Caco-2 (cell line): Measurements from ENCODE around the gene CSTF1. TPM values are rescaled to one million over a fixed set of nuclear protein-coding genes. Genes with fewer than 3 reads are reported as not detected.

Experiments
- BruUV-seq: library from RNA; stranded (reverse); fragments of 400-500 nt; replicated peaks from 2 replicates; lab custom pipeline; 2021; lab: Mats Ljungman, UMichigan
- CTCF ChIA-PET: fragments of 300-600 bp; sonication (Branson Sonifier 250); formaldehyde crosslinking; loops from one replicate; lab custom pipeline; 2022; ENCODE audit warnings: antibody characterized with exemption; lab: Charles Lee
- POLR2A ChIA-PET: fragments of 300-600 bp; sonication (Branson Sonifier 250); formaldehyde crosslinking; loops from one replicate; lab custom pipeline; 2022; ENCODE audit warnings: antibody characterized with exemption; lab: Charles Lee
- DNase-seq, 2 experiments: peaks; one replicate each; pipeline versions ENCODE4 v3.0.0 to v3.0.0-alpha.2; 2020 to 2022
- H3K27me3 ChIP-seq: replicated peaks from 2 replicates; pipeline ENCODE4 v1.6.0; 2011; ENCODE audit warnings: low read length; ENCODE audit not compliant: control insufficient read depth, insufficient read depth
- H3K36me3 ChIP-seq: 2 replicates; pipeline ENCODE4 v1.5.1; 2011; ENCODE audit warnings: low read length; ENCODE audit not compliant: control insufficient read depth, insufficient read depth
- H3K4me1 ChIP-seq: fragments of 250-450 bp; sonication (Bioruptor Pico); 2 replicates; pipeline ENCODE4 v1.5.1; 2020; ENCODE audit warnings: mild to moderate bottlenecking
- H3K4me3 ChIP-seq: 2 replicates; pipeline ENCODE4 v1.5.1; 2011; ENCODE audit warnings: low read depth, mild to moderate bottlenecking, control low read depth, low read length
- H3K9me3 ChIP-seq: fragments of 250-450 bp; sonication (Bioruptor Pico); 2 replicates; pipeline ENCODE4 v1.5.1; 2020; ENCODE audit warnings: mild to moderate bottlenecking, moderate library complexity
- H3K27ac Mint-ChIP-seq: one replicate; pipeline ENCODE4 v1.8.0; 2022; ENCODE audit warnings: mixed read lengths; ENCODE audit not compliant: unreplicated experiment
- H3K27me3 Mint-ChIP-seq: one replicate; pipeline ENCODE4 v1.8.0; 2022; ENCODE audit warnings: mixed read lengths; ENCODE audit not compliant: insufficient read depth, unreplicated experiment
- H3K36me3 Mint-ChIP-seq: one replicate; pipeline ENCODE4 v1.8.0; 2022; ENCODE audit warnings: mild to moderate bottlenecking, mixed read lengths; ENCODE audit not compliant: insufficient read depth, unreplicated experiment
- H3K4me1 Mint-ChIP-seq: one replicate; pipeline ENCODE4 v1.8.0; 2022; ENCODE audit warnings: low read depth, mixed read lengths; ENCODE audit not compliant: unreplicated experiment
- H3K4me3 Mint-ChIP-seq: one replicate; pipeline ENCODE4 v1.8.0; 2022; ENCODE audit warnings: mild to moderate bottlenecking, moderate library complexity, mixed read lengths; ENCODE audit not compliant: unreplicated experiment
- H3K9me3 Mint-ChIP-seq: one replicate; pipeline ENCODE4 v1.8.0; 2022; ENCODE audit warnings: mixed read lengths; ENCODE audit not compliant: unreplicated experiment
- intact Hi-C: fragments of 100-400 bp; cut with micrococcal nuclease; formaldehyde crosslinking; loops from one replicate; pipeline ENCODE4 v1.10.0; 2022; ENCODE audit not compliant: unreplicated experiment
- total RNA-seq: library from RNA; stranded (reverse); gene quantifications from 2 replicates; pipeline ENCODE4 v1.2.3, GENCODE V29; 2022
- TF ChIP-seq, protein P1 (sequence below), 2 experiments: fragments of 200-600 bp in 1 of 2; IDR thresholded peaks; 1 replicate in 1 of 2; 2 replicates in 1 of 2; pipeline versions ENCODE4 v1.5.1 to v1.8.0; 2011 to 2022; ENCODE audit warnings: antibody characterized with exemption in 1 of 2, control low read depth in 1 of 2, inconsistent platforms in 1 of 2, low read depth in 1 of 2, low read length in 1 of 2, mild to moderate bottlenecking in 1 of 2, moderate library complexity in 1 of 2; ENCODE audit not compliant: insufficient read depth in 1 of 2, severe bottlenecking in 1 of 2, unreplicated experiment in 1 of 2

CSTF1 gene
- total RNA-seq, 1 experiment from 2014 or later = 97.0 TPM

DNA sequence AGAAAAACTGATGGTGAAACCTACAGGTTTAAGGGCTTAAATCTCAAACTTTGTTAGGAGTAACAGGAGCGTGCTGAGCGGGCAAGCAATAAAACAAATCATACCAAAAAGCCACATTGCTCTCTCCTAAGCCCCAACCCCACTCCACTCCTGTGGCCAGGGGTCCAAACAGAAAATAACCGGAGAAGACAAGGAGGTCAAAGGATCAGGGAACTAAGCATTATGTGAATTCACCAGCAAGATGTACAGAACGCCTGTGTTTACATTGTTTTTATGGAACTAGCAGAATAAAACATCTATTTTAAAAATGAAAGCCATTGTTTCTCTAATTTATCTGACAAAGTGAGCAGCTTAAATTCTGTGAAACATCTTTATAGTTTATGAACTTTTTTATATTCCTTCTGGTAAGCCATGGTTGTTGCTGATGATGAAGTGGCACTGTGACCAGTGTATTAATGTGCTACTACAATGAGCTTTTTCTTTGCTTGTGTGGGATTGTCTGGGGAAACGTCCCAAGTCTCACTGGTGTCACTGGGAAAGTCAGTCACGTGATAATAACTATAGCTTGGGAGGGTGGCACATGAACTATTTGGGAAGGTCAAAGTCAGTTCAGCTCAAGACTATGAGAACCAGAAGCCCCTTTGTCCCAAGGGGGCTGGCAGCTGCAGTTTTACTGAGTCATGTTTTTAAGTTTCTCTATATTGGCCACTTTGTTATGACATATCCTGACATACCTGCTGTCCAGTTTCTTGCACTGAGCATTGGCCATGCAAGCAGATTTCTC, 23.9 kb upstream of the CSTF1 start:
- no peaks in the 10 kb centered on the region for H3K27me3 ChIP-seq
- no peaks in the 10 kb centered on the region for H3K4me1 ChIP-seq
- no peaks in the 10 kb centered on the region for H3K9me3 ChIP-seq
- TF ChIP-seq, protein P1, sequence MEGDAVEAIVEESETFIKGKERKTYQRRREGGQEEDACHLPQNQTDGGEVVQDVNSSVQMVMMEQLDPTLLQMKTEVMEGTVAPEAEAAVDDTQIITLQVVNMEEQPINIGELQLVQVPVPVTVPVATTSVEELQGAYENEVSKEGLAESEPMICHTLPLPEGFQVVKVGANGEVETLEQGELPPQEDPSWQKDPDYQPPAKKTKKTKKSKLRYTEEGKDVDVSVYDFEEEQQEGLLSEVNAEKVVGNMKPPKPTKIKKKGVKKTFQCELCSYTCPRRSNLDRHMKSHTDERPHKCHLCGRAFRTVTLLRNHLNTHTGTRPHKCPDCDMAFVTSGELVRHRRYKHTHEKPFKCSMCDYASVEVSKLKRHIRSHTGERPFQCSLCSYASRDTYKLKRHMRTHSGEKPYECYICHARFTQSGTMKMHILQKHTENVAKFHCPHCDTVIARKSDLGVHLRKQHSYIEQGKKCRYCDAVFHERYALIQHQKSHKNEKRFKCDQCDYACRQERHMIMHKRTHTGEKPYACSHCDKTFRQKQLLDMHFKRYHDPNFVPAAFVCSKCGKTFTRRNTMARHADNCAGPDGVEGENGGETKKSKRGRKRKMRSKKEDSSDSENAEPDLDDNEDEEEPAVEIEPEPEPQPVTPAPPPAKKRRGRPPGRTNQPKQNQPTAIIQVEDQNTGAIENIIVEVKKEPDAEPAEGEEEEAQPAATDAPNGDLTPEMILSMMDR (IDR thresholded peaks at IDR 0.05; ENCODE audit: insufficient read depth in 1 of 2, low read depth in 1 of 2, low read length in 1 of 2, severe bottlenecking in 1 of 2, unreplicated experiment in 1 of 2) = no peak
- ChIA-PET POLR2A (no interaction called here), CTCF (no interaction called here)
- no peaks in the 10 kb centered on the region for H3K27me3 Mint-ChIP-seq
- no peak overlapping the region for H3K4me3 ChIP-seq
- DNase-seq = peak in 1 of 2 experiments; percentile 27
- no peak overlapping the region for H3K4me3 Mint-ChIP-seq
- peaks cover 68% of the 10 kb centered on the region for H3K36me3 Mint-ChIP-seq
- intact Hi-C loops = no loop called here
- no TSS peak for BruUV-seq
- H3K9me3 Mint-ChIP-seq = no peaks in the 10 kb centered on the region
- no peaks in the 10 kb centered on the region for H3K4me1 Mint-ChIP-seq
- H3K27ac Mint-ChIP-seq = no peak overlapping the region
- H3K36me3 ChIP-seq = peaks cover 4% of the 10 kb centered on the region; the same call in 1 of the 2 replicates

DNA sequence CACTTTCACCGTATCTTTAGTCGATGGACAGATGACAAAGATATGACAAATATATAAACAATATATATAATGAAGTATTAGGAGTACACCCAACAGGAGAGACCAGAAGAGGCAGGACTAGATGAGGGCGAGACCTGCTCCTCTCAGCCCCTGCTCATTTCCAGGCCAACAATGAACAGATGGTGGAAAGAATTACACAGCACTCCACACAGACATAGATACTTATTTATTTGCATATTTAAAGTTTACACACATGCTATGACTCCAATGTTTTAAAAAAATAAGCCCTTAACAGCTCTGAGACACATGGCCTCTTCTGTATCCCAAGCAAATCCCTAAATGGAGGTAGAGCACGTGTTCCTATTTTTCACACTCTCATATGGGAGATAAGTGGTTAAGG, 23.3 kb upstream of the CSTF1 start:
- peaks cover 75% of the 10 kb centered on the region for H3K36me3 Mint-ChIP-seq
- BruUV-seq = no TSS peak
- Histone ChIP-seq H3K36me3 (peaks cover 4% of the 10 kb centered on the region; the same call in 1 of the 2 replicates), H3K27me3 (no peaks in the 10 kb centered on the region), H3K9me3 (no peaks in the 10 kb centered on the region), H3K4me3 (no peak overlapping the region), H3K4me1 (no peaks in the 10 kb centered on the region)
- no peaks in the 10 kb centered on the region for H3K9me3 Mint-ChIP-seq
- POLR2A ChIA-PET = interaction anchor here (0.6 kb wide), 1 partner anchor 23 kb away, joined by 3 read pairs; the partner anchor contains the start of genes AURKA and CSTF1
- no peak overlapping the region for H3K27ac Mint-ChIP-seq
- intact Hi-C loops = no loop called here
- CTCF ChIA-PET = no interaction called here
- H3K4me1 Mint-ChIP-seq = no peaks in the 10 kb centered on the region
- H3K4me3 Mint-ChIP-seq = no peak overlapping the region
- TF ChIP-seq, protein P1 (IDR thresholded peaks at IDR 0.05; ENCODE audit: insufficient read depth in 1 of 2, low read depth in 1 of 2, low read length in 1 of 2, severe bottlenecking in 1 of 2, unreplicated experiment in 1 of 2) = no peak
- no peaks in the 10 kb centered on the region for H3K27me3 Mint-ChIP-seq
- peak in 1 of 2 experiments; percentile 19 for DNase-seq

DNA sequence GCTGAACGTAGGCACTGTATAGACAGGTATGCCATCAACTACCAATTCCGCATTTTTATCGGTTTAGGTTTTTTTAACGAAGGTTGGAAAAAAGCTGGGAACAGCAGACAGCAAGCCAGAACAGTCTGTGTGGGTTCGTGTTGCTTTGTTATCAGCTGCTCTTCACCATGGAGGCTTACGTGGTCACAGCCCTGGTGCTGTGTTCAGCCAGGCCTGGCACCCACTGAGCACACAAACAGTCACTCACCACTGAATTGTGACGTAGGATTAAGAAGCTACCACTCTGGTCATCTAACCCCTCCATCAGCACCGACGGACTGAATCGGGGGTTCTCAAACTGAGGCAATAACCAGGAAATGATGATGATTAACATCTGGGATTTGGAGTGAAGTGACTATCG, 20.5 kb upstream of the CSTF1 start:
- no peak overlapping the region for H3K4me3 ChIP-seq
- TF ChIP-seq, protein P1 (IDR thresholded peaks at IDR 0.05; ENCODE audit: insufficient read depth in 1 of 2, low read depth in 1 of 2, low read length in 1 of 2, severe bottlenecking in 1 of 2, unreplicated experiment in 1 of 2) = no peak
- no peaks in the 10 kb centered on the region for H3K4me1 Mint-ChIP-seq
- H3K36me3 ChIP-seq = peaks cover 4% of the 10 kb centered on the region; the same call in 1 of the 2 replicates
- H3K4me3 Mint-ChIP-seq = no peak overlapping the region
- no peaks in the 10 kb centered on the region for H3K9me3 ChIP-seq
- CTCF ChIA-PET = interaction anchor here (0.6 to 1.0 kb wide), 4 partner anchors 11 to 1009 kb away, joined by 3 to 7 read pairs (median 4); no protein-coding TSS in a partner anchor
- DNase-seq = peak in 1 of 2 experiments; percentile 26
- H3K27ac Mint-ChIP-seq = no peak overlapping the region
- no peaks in the 10 kb centered on the region for H3K27me3 Mint-ChIP-seq
- no TSS peak for BruUV-seq
- POLR2A ChIA-PET = no interaction called here
- no peaks in the 10 kb centered on the region for H3K27me3 ChIP-seq
- peaks cover 100% of the 10 kb centered on the region for H3K36me3 Mint-ChIP-seq
- intact Hi-C loops = no loop called here
- H3K9me3 Mint-ChIP-seq = no peaks in the 10 kb centered on the region
- H3K4me1 ChIP-seq = no peaks in the 10 kb centered on the region
